ENCODE measurements around the gene KIF3A.

The KIF3A gene

GRCh38 chr5:132770476-132771159, 33.3 kb upstream of the KIF3A start:
- no peak for DNase-seq (ENCODE audit: low spot score)

DNA sequence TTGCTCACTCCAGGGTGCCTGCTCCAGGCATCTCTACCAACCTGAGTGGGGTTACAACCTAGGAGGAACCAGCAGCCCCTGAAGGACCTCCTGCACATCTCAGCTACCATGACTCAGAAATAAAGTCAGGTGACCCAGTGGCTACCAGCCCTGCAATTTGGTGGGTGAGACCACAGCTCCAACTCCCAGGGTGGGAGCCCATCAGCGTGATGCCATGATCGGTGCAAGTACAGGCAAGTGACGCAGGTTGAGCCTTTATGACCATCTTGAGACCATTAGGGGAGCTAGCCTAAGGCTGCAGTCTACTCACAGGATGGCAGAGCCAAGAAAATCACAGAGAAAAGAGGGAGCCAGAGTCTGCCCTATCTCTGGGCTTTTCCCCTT, 31.1 kb upstream of the KIF3A start:
- no peak for DNase-seq (ENCODE audit: low spot score)

- DNase-seq (ENCODE audit: low spot score), result no peak
Observed at GRCh38 chr5:132767150-132767549, 29.8 kb upstream of the KIF3A start.

GRCh38 chr5:132766806-132767055, 29.4 kb upstream of the KIF3A start:
- no peak for DNase-seq (ENCODE audit: low spot score)

DNA sequence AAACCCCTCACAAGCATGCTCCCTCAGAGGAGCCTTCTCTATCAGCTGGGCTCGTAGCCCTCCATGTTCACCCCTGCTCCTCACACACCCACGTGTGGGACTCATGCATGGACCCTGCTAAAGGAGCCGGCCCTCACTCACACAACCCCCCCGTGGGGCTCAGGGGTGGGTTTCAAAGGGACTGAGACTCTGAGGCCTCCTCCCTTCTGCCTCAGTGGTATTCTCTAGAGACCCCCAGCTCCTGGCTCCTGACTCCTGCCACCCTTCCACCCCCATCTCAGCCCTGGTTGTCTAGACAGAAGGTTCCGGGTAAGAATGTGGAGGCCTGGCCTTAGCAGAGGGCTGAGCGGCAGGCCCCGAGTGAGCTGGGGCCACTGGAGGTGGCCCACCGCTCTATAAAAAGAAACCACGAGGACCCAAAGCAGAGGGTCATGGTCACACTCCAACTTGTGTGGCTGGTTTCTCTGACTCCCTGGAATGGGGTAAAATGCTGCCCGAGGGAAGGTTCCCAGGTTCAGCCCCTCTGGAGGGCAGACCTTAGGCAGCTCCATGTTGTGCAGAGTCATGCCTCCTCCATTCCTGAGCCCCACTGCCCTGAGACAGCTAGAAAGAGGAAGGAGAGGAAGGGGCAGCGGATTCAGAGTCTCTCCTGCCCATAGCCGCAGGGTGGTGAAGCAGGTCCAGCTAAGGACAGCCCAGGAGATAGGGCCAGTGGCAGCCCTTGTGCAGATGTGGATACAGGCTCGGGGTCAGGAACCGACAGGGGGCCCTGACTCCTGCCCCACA, 28.9 kb upstream of the KIF3A start:
- no peak for DNase-seq (ENCODE audit: low spot score)

DNA sequence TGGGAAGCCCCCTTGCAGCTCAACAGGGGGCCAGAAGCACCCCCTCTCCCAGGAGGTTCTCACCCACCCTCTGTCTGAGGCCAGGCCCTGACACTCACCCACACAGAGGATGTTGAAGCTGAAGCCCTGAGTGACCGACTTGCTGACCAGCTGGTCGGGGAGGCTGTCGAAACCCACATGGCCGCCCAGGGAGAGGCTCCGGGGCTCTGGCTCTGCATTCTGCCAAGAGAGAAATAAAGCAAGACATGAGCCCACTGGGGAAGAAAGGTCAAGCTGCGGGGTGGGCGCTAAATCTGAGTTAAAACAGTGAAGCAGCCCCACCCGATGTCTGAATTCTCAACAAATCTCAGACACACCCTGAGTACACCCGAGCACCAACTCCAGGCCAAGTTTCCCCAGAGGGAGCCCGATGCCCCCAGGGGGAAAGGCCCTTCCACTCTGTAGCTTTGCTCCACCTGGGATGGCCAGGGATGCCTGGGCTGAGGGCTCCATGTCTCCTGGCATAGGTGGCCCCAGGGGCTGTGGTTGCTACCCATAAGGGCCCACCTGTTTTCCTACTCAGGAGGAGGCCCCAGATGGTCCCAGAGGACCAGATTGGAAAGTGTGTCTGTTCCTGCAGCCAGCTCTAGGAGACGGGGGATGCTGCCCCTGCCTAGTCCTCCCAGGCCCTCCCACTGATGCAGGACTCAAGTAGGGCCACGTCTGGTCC, 28.1 kb upstream of the KIF3A start:
- no peak for DNase-seq (ENCODE audit: low spot score)

GRCh38 chr5:132764671-132765238, 27.4 kb upstream of the KIF3A start:
- DNase-seq (ENCODE audit: low spot score), result no peak

- no peak for DNase-seq (ENCODE audit: low spot score)
Observed at GRCh38 chr5:132764051-132764450, 26.7 kb upstream of the KIF3A start.

DNA sequence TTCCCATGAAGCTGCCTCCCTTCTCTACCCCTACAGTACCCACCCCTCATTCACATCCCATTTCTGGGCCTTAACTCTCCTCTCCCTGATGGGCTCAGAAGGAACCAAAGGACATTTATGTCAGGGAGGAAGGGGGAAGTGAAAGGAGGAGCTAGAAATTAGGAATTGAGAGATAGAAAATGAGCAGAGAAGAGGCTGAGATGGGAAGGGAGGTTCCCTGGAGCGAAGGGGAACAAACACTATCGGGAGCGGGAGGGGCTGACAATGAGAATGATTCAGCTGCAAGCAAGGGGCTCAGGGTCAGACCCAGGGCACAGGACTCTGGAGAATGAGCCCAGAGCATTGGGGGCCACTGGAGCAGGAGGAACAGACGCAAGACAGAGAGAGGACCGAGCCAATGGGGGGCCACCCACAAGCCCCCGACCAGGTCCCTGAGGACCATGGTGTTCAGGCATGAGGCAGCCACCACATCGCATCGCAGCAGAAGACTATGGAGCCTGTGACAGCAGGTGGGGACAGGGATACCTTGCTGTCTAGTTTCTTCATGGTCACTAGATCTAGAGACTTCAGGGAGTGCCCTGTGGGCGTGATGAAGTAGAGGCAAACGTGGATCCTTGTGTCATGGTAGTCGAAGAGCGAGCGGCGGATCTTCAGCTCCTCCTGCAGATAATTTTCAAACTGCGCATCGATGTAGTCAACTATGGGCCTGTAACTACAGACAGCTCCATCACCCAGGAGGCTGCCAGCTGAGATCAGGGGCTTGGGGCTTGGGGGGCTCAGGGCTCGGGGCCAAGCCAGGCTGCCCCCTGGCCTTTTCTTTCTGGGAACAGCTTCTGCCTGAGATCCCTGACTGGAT, 26.1 kb upstream of the KIF3A start:
- DNase-seq (ENCODE audit: low spot score), result no peak

DNA sequence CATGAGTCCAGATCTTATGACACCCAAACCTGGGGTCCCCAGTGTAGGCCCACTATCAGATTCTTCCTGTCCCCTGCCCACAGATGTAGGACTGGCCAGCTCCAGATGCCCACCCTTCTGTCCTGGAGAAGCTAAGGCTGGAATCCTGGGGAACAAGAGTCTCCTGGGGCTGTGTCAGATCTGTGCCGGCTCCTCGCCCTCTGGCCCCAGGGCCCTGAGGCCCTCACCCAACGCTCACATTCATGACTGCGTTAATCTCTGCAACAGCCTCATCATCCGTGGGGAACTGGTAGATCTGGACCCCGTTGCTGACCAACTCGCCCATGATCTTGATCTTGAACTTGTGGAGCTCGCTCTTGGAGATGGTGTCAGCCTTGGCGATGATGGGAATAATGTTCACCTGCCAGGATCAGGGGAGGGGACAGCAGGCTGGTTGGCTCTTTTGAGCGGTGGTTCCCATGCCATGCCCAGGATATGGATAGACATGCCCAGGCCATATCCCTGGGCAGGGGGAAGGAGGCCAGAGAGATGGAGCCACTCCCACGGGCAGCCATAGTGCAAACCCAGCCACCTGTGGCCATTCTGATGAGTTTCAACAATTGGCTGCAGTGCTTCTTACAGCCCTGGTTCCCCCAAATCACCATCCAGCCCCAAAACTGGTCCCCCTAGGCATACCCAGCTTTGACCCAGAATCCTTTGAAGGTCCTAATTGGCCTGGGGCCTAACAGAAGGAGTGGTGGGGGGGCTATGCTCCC, 25.1 kb upstream of the KIF3A start:
- no peak for DNase-seq (ENCODE audit: low spot score)

GRCh38 chr5:132761321-132762240, 24.2 kb upstream of the KIF3A start:
- no peak for DNase-seq (ENCODE audit: low spot score)

- no peak for DNase-seq (ENCODE audit: low spot score)
Observed at GRCh38 chr5:132760601-132761317, 23.4 kb upstream of the KIF3A start.

- no peak for DNase-seq (ENCODE audit: low spot score)
Observed at GRCh38 chr5:132760049-132760420, 22.7 kb upstream of the KIF3A start.

GRCh38 chr5:132759114-132760048, 22.0 kb upstream of the KIF3A start:
- no peak for DNase-seq (ENCODE audit: low spot score)

DNA sequence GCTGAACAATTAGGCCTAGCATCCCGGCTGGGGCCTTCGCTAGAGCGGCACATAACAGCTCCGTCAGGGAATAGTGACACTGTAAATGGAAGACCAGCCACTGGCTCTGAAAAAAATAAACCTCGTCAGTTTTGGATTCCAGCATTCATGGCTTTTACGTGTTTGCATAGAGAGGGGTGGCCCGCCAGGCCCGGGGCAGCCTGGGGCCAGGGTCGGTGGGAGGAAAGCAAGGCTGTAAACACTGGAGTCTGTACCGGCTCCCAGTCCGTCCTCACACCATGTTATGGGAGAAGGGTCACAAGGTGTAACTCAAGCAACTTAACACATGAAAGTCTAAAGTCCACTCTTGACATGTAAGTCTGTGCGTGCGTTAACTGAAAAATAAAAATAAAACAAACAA, 21.1 kb upstream of the KIF3A start:
- DNase-seq (ENCODE audit: low spot score), result no peak

DNA sequence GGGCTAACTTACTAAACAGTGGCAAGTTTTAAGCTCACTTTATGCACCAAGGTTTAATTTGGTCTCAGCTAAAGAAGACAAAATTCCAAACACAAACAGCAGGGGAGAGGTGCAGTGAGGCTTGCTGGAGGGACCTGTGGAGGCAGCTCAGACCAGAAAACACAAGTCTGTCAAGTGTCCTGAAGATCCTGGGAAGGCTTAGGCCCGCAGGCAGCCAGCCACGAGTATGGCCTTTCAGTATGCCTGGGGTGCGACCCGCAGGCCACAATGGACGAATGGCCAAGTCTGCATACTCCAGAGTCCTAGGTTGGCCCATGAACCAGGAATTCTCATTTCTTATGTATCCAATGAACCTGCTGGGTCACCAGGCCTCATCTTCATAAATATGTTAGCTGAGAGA, 19.2 kb upstream of the KIF3A start:
- DNase-seq (ENCODE audit: low spot score), result no peak

GRCh38 chr5:132754947-132755346, 17.6 kb upstream of the KIF3A start:
- DNase-seq (ENCODE audit: low spot score), result no peak

DNA sequence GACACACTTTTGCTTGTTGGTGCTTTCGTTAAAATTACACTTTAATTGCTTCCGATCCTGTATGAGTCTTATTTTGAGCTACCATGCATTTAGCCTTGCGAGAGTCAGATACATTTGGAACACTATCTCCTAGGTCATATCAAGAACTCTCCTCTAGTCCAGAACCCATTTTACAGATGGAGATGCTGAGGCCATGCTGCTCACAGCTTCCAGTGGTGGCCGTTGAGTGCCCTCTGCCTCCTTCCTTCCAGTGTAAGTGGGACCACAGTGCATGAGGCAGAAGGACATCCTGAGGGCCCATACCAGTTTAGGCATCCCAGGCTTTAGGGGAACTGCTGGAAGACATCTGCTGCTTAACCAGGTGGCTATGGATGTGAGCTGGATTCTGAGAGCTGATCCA, 16.8 kb upstream of the KIF3A start:
- DNase-seq (ENCODE audit: low spot score), result no peak
